Fibroblast of lung (primary cell): ENCODE measurements around the gene AFG3L2.

Experiments
- CTCF ChIP-seq, 2 donors: IDR thresholded peaks in 1 of 2; conservative IDR thresholded peaks in 1 of 2; 1 replicate in 1 of 2; 2 replicates in 1 of 2; pipeline ENCODE4 v1.5.1; 2011 to 2012; ENCODE audit warnings: low read length in 2 of 2, control low read depth in 1 of 2, inconsistent platforms in 1 of 2, low read depth in 1 of 2, mild to moderate bottlenecking in 1 of 2
- EZH2 ChIP-seq: IDR thresholded peaks from 2 replicates; pipeline ENCODE4 v1.5.1; 2012; ENCODE audit warnings: low read length, control low read depth, mild to moderate bottlenecking; ENCODE audit errors: missing control alignments

- TF ChIP-seq CTCF (conservative IDR thresholded peaks at IDR 0.05 in 1 of 2, IDR thresholded peaks at IDR 0.05 in 1 of 2; ENCODE audit: low read depth in 1 of 2, low read length in 2 of 2) (no peak), EZH2 (no peak)
Measured at GRCh38 chr18:12308386-12309100, 68.5 kb downstream of the AFG3L2 start.
